HG03097 (cell line): ENCODE results near the gene RNF169.
"Not testable (repeated sequence)": the region's sequence is repeated elsewhere in the genome, so short reads cannot be mapped to it uniquely, and the experiment has no call there.

Experiments used
- ATAC-seq: cut with Tn5 transposase; IDR thresholded peaks from one replicate; pipeline ENCODE4 v1.9.1; 2021; ENCODE audit not compliant: unreplicated experiment, low FRiP score

The RNF169 gene

GRCh38 chr11:74766905-74767304 lies 18.3 kb downstream of the RNF169 start:
- no peak for ATAC-seq

GRCh38 chr11:74768172-74768651 lies 19.6 kb downstream of the RNF169 start:
- ATAC-seq, result not testable (repeated sequence)

GRCh38 chr11:74769055-74769707 lies 20.5 kb downstream of the RNF169 start:
- ATAC-seq, result no peak

DNA sequence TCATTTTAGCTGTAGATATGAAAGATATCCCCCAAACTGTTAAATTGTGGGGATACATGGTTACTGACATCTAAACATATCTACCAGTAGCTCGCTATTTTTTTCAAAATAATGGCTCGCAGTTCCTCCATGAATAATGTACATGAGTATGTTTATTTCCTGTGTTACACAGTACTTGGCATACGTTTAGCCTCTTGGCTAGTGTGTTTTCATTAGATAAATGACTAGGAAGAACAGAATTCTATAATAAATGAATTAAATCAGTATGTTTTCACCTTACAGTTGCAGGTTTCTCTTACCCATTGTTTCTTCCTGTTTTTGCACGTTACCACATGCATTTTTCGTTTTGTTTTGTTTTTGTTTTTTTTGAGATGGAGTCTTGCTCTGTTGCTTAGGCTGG lies 21.8 kb downstream of the RNF169 start:
- ATAC-seq, result no peak

- no peak for ATAC-seq
These were observed 22.5 kb downstream of the RNF169 start for GRCh38 chr11:74771139-74771538.

DNA sequence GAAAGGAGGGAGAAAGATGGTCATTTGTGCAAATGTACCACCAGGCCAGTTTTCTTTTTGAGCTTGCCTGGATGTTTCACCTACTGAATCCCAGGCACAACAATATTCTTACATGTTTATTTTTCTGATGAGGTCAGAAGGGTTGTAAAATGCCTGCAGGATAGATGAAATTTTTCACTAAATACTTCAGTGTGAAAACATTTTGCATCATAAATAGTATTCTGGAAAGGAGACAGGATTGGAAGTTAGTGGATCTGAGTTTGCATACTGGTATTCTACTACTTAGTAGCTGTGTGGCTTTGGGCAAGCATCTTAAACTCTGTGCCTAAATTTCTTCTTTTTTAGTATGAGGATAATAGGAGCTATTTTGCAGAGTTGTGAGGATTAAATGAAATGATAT lies 24.8 kb downstream of the RNF169 start:
- no peak for ATAC-seq

DNA sequence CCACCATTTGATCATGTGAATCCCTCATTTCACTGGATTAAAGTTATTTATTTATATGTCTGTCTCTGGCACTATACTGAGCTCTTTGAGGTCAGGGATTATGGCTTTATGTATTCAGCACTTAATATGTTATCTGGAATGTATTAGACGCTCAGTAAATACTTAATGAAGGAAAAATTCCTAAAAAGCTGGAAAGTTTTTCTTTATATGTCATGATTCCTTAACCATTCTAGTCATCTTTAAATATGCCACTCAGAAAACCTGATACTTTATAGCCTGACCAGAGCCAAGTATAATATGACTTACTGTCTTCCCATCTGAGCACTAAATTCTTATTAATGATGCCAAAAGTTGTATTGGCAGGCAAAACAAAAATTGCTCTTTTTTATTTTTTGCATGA lies 27.1 kb downstream of the RNF169 start:
- no peak for ATAC-seq

DNA sequence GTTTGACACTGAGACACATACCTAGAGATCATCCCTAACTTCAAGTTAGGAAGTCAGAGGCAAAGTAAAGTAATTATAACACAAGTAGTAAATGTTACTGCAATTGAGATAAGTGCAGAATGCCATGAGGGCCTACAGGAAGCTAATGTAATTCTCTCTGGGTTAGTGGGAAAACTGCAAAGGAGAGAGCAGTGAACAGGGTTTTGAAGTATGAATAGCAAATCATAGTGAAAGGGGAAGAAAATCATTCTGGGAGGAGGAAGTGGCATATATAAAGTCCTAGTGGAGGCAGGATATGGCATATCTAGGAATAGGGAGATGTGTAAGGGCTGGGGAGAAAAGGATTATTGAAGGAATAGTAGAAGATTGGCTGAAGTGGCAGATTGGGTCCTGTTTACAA lies 27.9 kb downstream of the RNF169 start:
- ATAC-seq, result no peak

DNA sequence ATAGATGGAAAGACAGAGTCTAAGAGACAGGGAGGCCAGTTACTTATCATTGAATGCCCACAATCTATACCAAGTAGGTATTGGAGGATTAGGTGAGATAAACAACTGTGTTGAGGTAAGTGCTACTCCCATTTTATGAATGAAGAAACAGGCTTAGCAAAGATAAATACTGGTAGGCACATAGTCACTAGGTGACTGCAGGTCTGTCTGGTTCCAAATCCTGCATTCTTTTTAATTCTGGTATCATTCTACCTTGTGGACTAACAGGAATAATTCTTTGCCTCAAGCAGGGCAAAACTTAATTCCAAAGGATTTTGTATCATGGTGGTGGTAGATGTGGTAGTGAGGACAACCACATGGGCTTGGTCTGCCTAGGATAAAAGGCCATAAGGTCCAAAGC lies 28.4 kb downstream of the RNF169 start:
- no peak for ATAC-seq

DNA sequence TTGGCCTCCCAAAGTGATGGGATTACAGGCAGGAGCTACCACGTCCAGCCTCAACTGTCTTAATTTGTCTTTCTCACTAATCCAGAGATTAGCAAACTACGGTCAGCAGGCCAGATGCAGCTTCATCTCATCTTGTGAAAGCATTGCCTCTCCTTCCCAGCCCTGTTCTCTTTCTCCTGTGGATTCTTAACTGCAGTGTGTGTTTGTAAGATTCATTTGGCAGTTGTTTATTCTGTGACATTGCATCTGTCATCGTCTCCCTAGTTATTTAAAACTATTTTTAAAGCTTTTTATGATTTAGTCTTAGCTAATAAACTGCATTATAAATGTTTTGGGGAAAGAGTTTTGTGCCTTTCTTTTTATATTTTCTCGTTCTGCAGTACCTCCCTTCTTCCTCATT lies 29.2 kb downstream of the RNF169 start:
- ATAC-seq, result no peak

DNA sequence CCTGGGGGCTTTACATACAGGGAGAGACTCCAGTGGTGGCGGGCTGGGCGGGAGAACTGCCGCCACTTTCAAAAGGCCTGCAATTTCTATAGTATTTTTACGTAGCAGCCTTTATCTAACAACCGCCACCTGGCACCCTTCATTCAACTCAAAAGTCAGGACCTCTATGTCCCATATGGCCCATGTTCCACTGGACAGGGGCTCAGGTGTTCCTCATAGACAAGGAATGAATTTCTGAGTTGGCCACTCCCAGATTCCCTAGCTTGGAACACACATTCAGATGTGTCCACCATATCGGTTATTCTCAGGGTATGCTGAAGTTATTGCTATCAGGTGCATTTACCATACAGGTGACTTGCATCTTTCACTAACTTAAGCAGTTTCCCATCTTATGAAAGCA lies 29.9 kb downstream of the RNF169 start:
- no peak for ATAC-seq

GRCh38 chr11:74780248-74781005 lies 31.8 kb downstream of the RNF169 start:
- ATAC-seq, result no peak

DNA sequence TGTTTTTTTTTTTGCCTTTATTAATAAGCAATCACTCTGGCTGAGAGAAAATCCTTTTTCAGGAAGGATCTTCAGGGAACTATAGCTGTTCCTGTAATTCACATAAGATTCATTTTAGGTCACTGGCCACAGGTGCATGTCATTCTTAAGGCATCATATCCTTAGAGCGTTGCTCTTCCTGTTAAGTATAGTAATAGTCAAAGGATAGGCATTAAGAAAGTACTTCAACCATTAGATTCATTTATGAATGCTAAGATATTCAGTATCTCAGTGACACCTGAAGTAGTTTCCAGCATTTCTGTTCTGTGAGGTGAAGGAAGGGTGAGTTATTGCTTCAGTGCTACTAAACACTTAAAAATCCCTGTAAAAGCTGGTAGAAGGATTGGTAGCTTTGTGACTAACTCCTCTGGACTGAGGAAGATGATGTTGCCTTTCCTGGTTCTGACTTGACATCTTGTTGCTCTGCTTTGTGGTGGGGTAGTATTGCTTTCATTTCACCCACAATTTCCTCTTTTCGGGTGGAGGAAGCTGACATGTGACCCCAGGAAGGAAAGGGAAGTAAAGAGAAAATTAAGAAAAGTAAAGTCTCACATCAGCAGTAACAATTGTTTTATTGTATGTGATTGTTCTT lies 34.7 kb downstream of the RNF169 start:
- ATAC-seq, result peak; percentile 53

- ATAC-seq, result peak; percentile 56
These were observed 35.6 kb downstream of the RNF169 start for GRCh38 chr11:74784234-74784633.

DNA sequence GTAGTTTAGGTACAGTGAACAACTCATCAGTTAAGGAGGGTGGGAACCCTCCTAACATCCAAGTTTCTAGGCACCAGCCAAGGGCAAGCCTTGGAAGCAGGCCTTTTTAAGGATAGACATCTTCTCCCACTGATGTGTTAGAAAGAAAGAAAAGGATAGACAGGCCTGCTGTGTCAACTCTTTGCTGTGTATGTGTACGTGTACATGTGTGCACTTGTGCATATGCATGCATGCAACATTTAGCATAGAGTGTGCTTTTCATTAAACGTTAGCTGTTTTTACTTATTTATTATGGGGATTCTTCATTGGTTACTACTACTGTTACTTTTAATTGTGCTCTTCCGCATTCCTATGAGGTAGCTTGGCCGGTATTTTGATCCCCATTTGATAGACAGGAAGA lies 36.1 kb downstream of the RNF169 start:
- peak; percentile 9 for ATAC-seq

DNA sequence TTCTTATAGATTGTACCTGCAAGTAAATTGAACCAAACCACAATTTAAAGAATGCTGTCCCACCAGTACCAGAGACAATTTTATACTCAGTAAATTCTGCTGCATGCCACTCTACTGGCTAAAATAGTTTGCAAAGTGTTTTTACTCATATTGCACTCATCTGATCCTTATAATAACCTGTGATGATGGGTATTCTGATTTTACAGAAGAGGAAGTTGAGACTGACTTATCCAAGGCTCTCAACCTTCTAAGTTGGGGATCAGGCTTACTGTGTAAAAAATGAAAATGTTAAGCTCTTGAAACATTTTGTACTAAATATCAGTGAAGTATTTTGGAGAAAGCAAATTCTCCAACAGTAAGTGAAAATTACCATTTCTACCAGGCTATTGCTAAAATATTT lies 37.9 kb downstream of the RNF169 start:
- ATAC-seq, result no peak

- no peak for ATAC-seq
These were observed 42.9 kb downstream of the RNF169 start for GRCh38 chr11:74791333-74792100.

DNA sequence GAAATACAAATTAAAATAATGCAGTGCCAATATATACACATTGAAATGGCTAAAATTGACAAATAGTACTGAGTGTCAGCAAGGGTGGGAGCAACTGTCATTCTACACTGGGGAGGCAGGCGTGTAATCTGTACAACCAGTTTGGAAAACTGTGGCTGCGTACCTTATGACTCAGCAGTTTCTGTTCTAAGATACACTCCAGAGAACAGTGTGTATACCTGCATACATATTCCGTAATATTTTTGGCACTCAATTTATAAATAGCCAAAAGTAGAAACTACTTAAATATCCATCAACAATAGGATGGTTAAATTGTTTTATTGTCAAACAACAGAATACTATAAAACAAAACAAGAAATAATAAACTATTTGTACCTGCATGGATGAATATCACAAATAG lies 57.6 kb downstream of the RNF169 start:
- no peak for ATAC-seq

DNA sequence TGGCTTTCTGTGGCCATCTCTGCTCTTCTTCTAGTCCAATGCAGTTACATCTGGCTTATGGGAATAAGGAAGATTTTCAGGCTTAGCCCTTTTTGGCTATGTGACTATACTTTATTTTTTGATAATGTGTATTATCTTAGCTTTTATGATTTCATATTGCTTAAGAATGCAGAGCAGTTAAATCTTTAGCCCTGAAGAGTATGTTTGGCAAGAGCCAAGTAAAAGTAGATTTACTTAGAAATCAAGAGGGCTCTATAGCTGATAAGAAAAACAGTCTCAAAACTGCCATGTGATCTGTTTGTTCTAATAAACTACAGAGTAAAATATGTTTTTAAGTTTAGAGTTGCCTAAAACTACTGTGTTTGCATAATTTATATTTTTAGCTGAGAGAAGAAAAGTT lies 61.2 kb downstream of the RNF169 start:
- ATAC-seq, result no peak

DNA sequence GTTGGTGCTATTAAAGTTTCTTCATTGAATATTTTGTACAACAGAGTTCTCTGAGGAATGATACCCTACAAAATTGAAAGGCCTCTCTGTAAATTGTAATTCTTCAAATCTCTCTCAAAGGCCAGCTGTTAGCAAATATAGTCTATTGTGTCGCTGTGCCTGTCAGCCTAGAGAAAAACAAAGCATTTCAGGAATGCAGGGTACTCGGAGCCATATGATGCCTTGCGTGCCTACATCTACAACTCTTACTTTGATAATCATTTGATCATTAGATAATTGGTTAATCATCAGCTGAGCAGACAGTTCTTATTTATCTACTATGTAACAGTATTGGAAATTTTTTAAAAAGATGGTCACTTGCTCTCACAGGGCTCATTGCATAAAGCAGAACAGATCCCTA lies 67.3 kb downstream of the RNF169 start:
- ATAC-seq, result no peak

GRCh38 chr11:74816664-74817063 lies 68.0 kb downstream of the RNF169 start:
- ATAC-seq, result no peak
